Activated T-helper 1 cell treated with anti-CD3 and anti-CD28 coated beads, Interleukin-12 subunit alpha, Interleukin-12 subunit beta, Interleukin-2, Interleukin-4 antibody, amounts not matched to agents 30 ng/mL and 10 ng/mL and 1 ng/mL, durations not matched to agents 14 hours and 24 hours and 36 hours (primary cell): ENCODE measurements around the gene LAMC1. TPM values are rescaled to one million over a fixed set of nuclear protein-coding genes. Genes with fewer than 3 reads are reported as not detected.

Source experiments
- DNase-seq: peaks from one replicate; pipeline ENCODE4 v3.0.0; 2021; ENCODE audit warnings: low spot score
- H3K27ac Mint-ChIP-seq: one replicate; pipeline ENCODE4 v1.8.0; 2021; ENCODE audit warnings: mild to moderate bottlenecking, mixed read lengths
- H3K27me3 Mint-ChIP-seq: one replicate; pipeline ENCODE4 v1.8.0; 2022; ENCODE audit warnings: mild to moderate bottlenecking, moderate library complexity, mixed read lengths; ENCODE audit not compliant: insufficient read depth
- H3K36me3 Mint-ChIP-seq: one replicate; pipeline ENCODE4 v1.8.0; 2021; ENCODE audit warnings: low read depth, mixed read lengths
- H3K4me1 Mint-ChIP-seq: one replicate; pipeline ENCODE4 v1.8.0; 2021; ENCODE audit warnings: low read depth, mixed read lengths
- H3K4me3 Mint-ChIP-seq: one replicate; pipeline ENCODE4 v1.8.0; 2021; ENCODE audit warnings: mild to moderate bottlenecking, moderate library complexity, mixed read lengths
- H3K9me3 Mint-ChIP-seq: one replicate; pipeline ENCODE4 v1.8.0; 2021; ENCODE audit warnings: mixed read lengths
- intact Hi-C: fragments of 100-400 bp; cut with micrococcal nuclease; formaldehyde crosslinking; loops from one replicate; pipeline ENCODE4 v1.15.1; 2024
- total RNA-seq: library from RNA; stranded (reverse); gene quantifications from 2 replicates; pipeline ENCODE4 v1.2.3, GENCODE V29; 2022

Gene LAMC1
- total RNA-seq, 1 donor from 2014 or later = 0.49 TPM

- no peaks in the 10 kb centered on the region for H3K36me3 Mint-ChIP-seq
- H3K9me3 Mint-ChIP-seq = no peaks in the 10 kb centered on the region
- no peaks in the 10 kb centered on the region for H3K4me1 Mint-ChIP-seq
- no peak for DNase-seq
- H3K27ac Mint-ChIP-seq = no peak overlapping the region
- H3K4me3 Mint-ChIP-seq = no peak overlapping the region
- intact Hi-C loops = no loop called here
- peaks cover 2% of the 10 kb centered on the region for H3K27me3 Mint-ChIP-seq
These were observed 98.4 kb downstream of the LAMC1 start for GRCh38 chr1:183121609-183122008.

- Mint-ChIP-seq H3K4me3 (no peak overlapping the region), H3K27ac (no peak overlapping the region), H3K4me1 (no peaks in the 10 kb centered on the region), H3K9me3 (no peaks in the 10 kb centered on the region), H3K36me3 (no peaks in the 10 kb centered on the region), H3K27me3 (peaks cover 2% of the 10 kb centered on the region)
- intact Hi-C loops = no loop called here
- DNase-seq = no peak
These were observed 101.0 kb downstream of the LAMC1 start for GRCh38 chr1:183124259-183124658.

DNA sequence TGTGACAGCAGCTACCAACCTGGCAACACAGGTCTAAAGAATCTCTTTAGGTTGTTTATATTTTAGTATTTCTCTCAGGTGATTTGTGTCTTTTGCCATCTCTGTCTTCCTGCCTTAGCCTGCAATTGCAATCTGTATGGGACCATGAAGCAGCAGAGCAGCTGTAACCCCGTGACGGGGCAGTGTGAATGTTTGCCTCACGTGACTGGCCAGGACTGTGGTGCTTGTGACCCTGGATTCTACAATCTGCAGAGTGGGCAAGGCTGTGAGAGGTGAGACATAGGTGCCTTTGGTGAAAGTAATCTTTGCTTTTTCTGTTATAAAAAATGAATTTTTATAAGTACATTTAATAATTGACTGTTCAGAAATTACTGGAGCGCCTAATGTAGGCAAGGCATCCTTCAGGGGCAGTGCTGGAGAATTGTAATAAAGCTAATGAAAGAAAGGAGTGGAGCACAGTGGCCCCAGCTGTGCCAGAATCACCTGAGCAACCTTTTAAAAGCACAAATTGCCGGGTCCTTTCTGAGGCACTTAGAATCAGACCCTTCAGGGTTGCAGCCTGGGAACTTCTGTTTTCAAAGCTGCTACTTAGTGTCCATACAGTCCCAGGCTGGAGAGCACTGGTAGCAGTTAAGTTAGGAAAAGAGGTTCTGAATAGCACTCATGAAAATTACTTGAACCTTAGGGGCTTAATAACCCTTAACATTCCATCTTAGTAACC lies 102.2 kb downstream of the LAMC1 start:
- no peak for DNase-seq
- Mint-ChIP-seq H3K27me3 (peaks cover 2% of the 10 kb centered on the region), H3K9me3 (no peaks in the 10 kb centered on the region), H3K4me3 (no peak overlapping the region), H3K36me3 (no peaks in the 10 kb centered on the region), H3K4me1 (no peaks in the 10 kb centered on the region), H3K27ac (no peak overlapping the region)
- intact Hi-C loops = no loop called here

DNA sequence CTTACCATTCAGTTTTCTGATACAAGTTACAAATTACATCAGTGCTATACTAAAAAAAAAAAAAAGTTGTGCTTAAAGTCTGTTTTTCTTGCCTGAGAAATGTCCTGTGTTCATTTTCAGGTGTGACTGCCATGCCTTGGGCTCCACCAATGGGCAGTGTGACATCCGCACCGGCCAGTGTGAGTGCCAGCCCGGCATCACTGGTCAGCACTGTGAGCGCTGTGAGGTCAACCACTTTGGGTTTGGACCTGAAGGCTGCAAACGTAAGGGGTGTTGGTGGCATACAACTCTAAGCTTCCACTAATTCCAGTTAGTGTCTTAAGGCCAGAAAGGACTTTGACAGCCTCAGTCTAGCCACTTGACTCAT lies 102.8 kb downstream of the LAMC1 start:
- no peaks in the 10 kb centered on the region for H3K36me3 Mint-ChIP-seq
- intact Hi-C loops = no loop called here
- no peak overlapping the region for H3K4me3 Mint-ChIP-seq
- no peak for DNase-seq
- no peak overlapping the region for H3K27ac Mint-ChIP-seq
- no peaks in the 10 kb centered on the region for H3K4me1 Mint-ChIP-seq
- no peaks in the 10 kb centered on the region for H3K9me3 Mint-ChIP-seq
- H3K27me3 Mint-ChIP-seq = peaks cover 2% of the 10 kb centered on the region

DNA sequence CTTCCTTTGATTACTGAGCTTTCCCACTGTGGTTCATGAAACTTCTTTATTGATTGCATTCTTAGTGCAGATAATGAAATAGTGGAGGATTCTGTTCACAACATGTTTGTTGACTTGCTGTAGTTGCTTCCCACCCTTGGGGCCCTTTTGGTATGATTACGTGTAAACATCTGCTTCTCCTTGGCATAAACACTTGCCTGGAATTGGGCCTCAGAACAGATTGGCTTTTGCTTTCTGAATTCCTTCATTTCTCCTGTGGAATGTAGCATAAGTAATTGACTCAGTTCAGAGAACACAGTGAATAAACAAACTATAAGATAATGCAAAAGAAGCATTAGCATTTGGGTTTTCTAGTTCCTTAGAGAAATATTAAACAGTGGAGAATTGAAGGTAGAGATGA lies 103.3 kb downstream of the LAMC1 start:
- Mint-ChIP-seq H3K4me1 (no peaks in the 10 kb centered on the region), H3K4me3 (no peak overlapping the region), H3K36me3 (no peaks in the 10 kb centered on the region), H3K27ac (no peak overlapping the region), H3K9me3 (no peaks in the 10 kb centered on the region), H3K27me3 (peaks cover 2% of the 10 kb centered on the region)
- intact Hi-C loops = no loop called here
- no peak for DNase-seq

- H3K36me3 Mint-ChIP-seq = no peaks in the 10 kb centered on the region
- peaks cover 4% of the 10 kb centered on the region for H3K27me3 Mint-ChIP-seq
- no peak overlapping the region for H3K4me3 Mint-ChIP-seq
- H3K4me1 Mint-ChIP-seq = no peaks in the 10 kb centered on the region
- H3K27ac Mint-ChIP-seq = no peak overlapping the region
- H3K9me3 Mint-ChIP-seq = no peaks in the 10 kb centered on the region
- no peak for DNase-seq
- intact Hi-C loops = no loop called here
These were observed 106.9 kb downstream of the LAMC1 start for GRCh38 chr1:183129921-183130690.

GRCh38 chr1:183131166-183131565 lies 107.9 kb downstream of the LAMC1 start:
- intact Hi-C loops = no loop called here
- Mint-ChIP-seq H3K27ac (no peak overlapping the region), H3K36me3 (no peaks in the 10 kb centered on the region), H3K27me3 (peaks cover 7% of the 10 kb centered on the region), H3K9me3 (no peaks in the 10 kb centered on the region), H3K4me1 (no peaks in the 10 kb centered on the region), H3K4me3 (no peak overlapping the region)
- no peak for DNase-seq

GRCh38 chr1:183135336-183135735 lies 112.1 kb downstream of the LAMC1 start:
- Mint-ChIP-seq H3K27me3 (peaks cover 11% of the 10 kb centered on the region), H3K9me3 (no peaks in the 10 kb centered on the region), H3K36me3 (no peaks in the 10 kb centered on the region), H3K4me3 (no peak overlapping the region), H3K27ac (no peak overlapping the region), H3K4me1 (peaks cover 8% of the 10 kb centered on the region)
- no peak for DNase-seq
- intact Hi-C loops = no loop called here

GRCh38 chr1:183137782-183138181 lies 114.6 kb downstream of the LAMC1 start:
- no peak for DNase-seq
- Mint-ChIP-seq H3K36me3 (no peaks in the 10 kb centered on the region), H3K9me3 (no peaks in the 10 kb centered on the region), H3K4me3 (no peak overlapping the region), H3K27ac (no peak overlapping the region), H3K4me1 (peaks cover 8% of the 10 kb centered on the region), H3K27me3 (peaks cover 14% of the 10 kb centered on the region)
- intact Hi-C loops = no loop called here

- Mint-ChIP-seq H3K4me1 (peaks cover 8% of the 10 kb centered on the region), H3K27me3 (peaks cover 11% of the 10 kb centered on the region), H3K9me3 (no peaks in the 10 kb centered on the region), H3K4me3 (no peak overlapping the region), H3K36me3 (no peaks in the 10 kb centered on the region), H3K27ac (no peak overlapping the region)
- intact Hi-C loops = no loop called here
- no peak for DNase-seq
These were observed 115.1 kb downstream of the LAMC1 start for GRCh38 chr1:183138301-183138700.

DNA sequence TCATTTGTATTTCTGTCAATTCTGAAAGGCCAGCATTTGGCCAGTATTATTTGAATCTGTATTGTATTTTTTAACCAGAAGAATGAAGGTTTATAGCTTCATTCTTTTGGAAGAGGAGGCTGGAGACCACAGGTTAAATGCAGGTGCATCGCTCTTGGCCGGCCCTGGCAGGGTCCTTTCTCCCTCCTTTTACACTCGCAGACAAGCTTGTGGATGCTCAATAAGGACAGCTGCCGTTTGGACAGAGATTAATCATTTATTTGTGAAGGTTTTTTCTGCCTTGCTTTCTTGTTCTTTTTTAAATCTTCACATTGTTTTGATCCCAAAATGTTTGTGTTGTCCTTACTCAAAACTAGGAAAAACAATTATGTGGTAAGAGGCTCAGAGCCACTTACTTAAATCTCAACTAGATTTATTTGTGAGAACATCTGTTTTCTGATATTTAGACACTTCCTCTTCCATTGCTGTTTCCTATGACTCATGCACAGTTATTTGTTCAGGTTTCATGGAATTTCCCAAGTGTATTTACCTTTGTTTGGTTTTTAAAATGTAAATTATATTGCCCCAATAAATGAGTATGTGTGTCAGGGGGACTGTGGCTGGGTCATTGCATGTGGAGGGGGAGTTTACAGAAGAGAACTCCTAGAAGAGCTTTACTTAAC lies 116.2 kb downstream of the LAMC1 start:
- intact Hi-C loops = no loop called here
- no peaks in the 10 kb centered on the region for H3K36me3 Mint-ChIP-seq
- H3K9me3 Mint-ChIP-seq = no peaks in the 10 kb centered on the region
- peaks cover 10% of the 10 kb centered on the region for H3K27me3 Mint-ChIP-seq
- no peak for DNase-seq
- H3K4me3 Mint-ChIP-seq = no peak overlapping the region
- H3K4me1 Mint-ChIP-seq = peaks cover 8% of the 10 kb centered on the region
- no peak overlapping the region for H3K27ac Mint-ChIP-seq

- peaks cover 7% of the 10 kb centered on the region for H3K27me3 Mint-ChIP-seq
- no peaks in the 10 kb centered on the region for H3K9me3 Mint-ChIP-seq
- H3K36me3 Mint-ChIP-seq = no peaks in the 10 kb centered on the region
- peaks cover 8% of the 10 kb centered on the region for H3K4me1 Mint-ChIP-seq
- intact Hi-C loops = no loop called here
- no peak overlapping the region for H3K27ac Mint-ChIP-seq
- no peak for DNase-seq
- no peak overlapping the region for H3K4me3 Mint-ChIP-seq
These were observed 117.4 kb downstream of the LAMC1 start for GRCh38 chr1:183140633-183141032.

DNA sequence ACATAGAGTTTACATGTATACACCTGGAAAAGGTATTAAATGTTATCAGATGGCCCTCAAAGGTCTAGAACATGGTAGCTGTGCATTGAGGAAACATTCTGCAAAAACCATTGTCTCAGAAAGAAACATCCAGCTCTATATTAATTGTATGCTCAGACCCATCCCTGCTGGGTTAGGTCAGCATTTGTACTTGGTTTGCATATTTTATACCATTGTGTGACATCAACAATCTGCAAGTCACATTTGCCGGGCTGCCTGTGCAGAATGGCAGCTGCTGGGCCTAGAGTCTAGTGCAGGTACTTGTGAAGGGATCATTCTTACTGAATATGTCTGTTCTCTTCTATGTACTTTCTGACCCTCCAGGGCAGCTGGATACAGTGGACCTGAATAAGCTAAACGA lies 119.0 kb downstream of the LAMC1 start:
- intact Hi-C loops = no loop called here
- Mint-ChIP-seq H3K4me3 (no peak overlapping the region), H3K36me3 (no peaks in the 10 kb centered on the region), H3K27me3 (peaks cover 7% of the 10 kb centered on the region), H3K27ac (no peak overlapping the region), H3K9me3 (no peaks in the 10 kb centered on the region), H3K4me1 (peaks cover 8% of the 10 kb centered on the region)
- no peak for DNase-seq
